Activated T-cell treated with anti-CD3 and anti-CD28 coated beads, Interleukin-2, amount 50 U/mL, for 1 hour (primary cell): ENCODE data around the gene ZNF653.
"Not testable (repeated sequence)": the region's sequence is repeated elsewhere in the genome, so short reads cannot be mapped to it uniquely, and the experiment has no call there.

Experiments used
- DNase-seq: peaks from one replicate; pipeline ENCODE4 v3.0.0-alpha.2; 2020

ZNF653 gene

DNA sequence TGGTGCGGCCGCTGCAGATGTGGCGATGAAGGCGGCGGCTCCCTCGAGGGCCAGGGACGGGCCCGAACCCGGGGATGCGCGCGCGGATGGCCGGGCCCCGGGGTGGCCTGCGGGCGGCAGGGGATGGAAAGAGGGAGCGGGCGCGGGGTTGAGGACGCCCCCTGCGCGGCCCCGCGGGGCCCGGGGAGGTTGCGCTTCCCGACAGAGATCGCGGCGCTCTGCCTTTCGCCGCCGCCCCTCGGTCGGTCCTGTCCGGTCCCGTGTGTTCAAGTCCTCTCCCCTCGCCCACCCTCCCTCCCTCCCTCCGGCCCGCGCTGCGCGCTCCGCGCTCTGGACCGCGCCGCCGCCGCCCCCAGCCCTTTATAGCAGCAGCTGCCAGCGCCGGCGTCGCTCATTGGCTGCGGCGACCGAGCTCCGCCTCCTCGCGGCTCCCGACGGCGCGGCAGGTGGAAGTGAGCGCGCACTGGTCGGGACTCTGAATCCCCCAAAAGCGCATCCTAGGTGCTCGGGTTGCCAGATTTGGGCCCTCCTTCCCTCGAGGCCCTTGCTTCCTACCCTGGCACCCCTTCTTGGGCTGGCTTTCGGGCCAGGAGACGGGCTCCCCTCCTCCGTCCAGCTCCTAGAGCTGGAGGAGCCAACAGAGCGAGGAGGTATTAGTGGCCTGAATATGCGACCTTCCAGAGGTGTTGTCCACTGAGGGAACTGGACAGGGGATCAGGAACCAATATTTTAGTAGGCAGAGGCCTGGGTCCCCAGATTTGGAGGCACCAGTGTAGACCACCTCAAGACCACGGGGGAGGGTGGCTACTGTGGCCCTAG is 24.7 kb downstream of the ZNF653 start, which contains the start of gene ELAVL3:
Gene ELAVL3 (minus strand): TSS at position 332 of the 819 bp plus-strand sequence. CDS start 438 bp downstream, outside the sequence.
- peak; percentile 23 for DNase-seq

DNA sequence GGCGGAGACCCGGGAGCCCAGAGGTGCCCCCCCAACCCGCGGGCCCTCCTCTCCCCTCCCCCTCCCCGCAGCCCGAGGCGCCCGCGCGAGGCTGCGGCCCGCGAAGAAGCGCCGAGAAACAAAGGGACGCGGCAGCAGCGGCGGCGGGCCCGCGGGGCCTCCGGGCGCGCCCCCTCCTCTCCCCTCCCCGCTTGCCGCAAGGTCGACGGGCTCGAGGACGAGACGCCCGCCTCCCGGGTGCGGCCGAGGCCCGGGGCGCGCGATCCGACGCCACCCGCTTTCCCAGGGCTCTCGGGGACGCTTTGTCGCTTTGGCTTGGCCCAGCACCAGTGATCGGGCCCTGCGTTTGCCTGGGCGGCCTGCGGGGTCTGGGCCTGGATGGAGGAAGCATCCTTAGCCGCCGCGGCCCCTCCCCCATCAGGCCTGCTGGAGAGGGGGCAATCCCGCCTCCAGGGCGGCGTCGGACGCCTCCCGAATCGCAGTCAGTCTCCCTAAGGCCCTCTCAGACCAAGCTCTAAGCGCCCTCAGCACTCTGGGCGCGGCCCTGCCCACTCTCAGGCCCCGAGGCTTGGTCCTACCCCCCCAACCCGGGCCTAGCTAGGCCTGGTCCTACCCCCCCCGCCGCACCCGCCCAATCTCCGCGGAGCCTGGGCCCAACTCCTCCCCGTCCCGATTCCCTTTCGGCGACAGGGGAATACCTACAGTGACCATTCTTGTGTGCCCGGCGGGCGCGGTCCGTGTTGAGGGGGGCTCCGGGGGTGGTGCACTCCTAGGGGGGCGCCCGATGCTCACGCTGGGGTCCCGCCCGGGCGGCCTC is 25.5 kb downstream of the ZNF653 start:
- peak; percentile 23 for DNase-seq

DNA sequence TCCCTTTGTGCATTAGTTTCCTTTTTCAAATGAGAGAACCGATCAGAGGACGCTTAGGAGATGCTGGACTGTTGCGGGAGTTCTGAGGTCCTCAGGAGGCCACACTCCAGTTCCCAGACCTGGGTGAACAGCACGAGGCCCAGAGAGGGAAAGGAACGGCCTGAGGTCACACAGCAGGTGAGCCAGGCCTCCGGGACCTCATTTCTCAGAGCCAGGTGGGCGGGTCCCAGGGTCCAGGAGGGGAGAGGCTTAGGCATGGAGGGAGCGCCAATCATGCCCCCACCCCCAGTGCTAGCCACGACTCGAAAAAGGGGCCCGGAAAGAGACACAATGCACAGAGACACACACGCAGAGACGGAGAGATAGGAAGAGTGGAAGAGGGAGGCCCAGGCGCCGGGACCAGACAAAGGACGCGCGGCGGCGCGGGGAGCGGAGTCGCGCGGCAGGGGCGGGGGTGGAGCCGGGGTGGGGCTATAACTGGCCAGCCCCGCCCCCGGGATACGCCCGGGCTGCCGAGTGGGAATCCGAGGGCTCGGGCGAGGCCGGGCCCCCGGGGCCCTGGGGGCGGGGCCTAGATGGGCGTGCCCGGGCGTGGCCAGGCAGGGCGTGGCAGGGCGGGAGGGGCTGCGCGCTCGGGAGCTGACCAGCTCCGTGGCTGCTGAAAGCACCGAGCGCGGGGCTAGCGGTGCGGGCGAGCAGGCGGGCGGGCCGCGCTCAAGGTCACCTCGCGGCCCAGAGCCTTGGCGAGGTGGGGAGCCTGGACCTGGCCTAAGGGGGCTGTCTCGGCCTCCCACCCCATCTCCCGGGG is 26.3 kb downstream of the ZNF653 start:
- DNase-seq, result no peak

DNA sequence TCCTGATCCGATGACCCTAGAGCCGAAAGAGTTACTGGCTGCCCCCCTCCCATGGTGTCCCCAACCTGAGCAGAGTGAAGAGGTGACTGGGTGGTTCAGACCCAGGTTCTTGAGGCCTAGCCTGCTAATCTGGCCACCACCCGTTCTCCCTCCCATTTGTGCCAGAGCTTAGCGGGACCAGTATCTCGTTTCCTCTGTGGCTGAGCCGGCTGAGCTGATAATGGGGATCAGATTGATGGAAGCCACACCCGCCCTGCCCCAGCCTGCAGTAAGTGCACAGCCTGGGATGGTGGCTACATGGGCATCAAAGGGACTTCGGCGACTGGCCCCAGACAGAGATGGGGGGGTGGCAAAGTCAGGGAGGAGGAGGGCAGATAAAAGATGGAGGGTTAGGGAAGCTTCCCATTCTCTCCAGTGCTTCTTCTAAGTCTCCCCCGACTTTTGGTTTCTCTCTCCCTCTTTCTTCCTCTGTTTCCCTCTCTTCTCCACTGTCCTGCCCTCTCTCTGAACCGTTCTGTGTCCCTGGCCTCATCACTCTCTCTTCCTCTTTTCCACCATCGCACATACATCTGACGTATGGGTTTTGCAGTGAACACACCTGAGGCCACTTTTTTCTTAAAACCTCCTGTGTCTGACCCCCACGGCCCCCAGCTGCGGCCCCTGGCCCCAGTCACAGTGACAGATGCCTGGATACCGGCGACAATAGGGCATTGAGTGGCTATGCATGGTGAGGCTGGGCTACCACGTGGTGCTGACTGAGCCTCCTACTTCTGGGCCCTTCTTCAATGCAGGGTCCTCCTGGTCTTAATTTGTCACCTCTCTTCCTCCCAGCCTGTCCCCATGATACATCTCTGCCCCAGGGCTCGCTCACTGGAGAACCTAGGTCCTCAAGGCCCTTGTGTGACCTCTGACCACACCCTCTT is 27.2 kb downstream of the ZNF653 start:
- no peak for DNase-seq

DNA sequence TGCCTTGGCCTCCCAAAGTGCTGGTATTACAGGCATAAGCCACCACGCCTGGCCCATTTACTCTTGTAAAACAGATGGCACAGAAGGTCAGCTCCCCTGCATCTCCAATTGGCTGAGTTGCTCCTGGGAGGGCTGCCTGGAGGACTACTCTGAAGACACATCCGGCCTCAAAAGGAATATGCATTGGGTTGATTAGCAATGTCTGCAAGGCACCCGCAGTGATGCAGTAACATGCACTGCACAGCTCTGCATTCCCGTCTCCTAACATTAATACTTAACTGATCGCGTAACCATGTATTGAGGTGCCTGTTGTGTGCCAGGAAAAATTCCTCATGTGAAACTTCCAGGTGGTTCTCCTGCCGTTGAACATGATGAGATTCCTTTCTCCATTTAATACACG is 29.8 kb downstream of the ZNF653 start:
- no peak for DNase-seq

DNA sequence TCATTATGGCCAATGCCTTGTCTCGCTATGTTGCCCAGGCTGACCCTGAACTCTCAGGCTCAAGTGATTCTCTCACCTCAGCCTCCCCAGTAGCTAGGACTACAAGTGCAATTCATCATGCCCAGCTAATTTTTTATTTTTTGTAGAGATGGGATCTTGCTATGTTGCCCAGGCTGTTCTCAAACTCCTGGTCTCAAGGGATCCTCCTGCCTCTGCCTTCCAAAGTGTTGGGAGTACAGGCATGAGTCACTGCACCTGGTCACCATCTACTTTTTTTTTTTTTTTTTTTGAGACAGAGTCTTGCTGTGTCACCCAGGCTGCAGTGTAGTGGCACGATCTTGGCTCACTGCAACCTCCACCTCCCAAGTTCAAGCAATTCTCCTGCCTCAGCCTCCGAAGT is 30.3 kb downstream of the ZNF653 start:
- DNase-seq, result not testable (repeated sequence)

DNA sequence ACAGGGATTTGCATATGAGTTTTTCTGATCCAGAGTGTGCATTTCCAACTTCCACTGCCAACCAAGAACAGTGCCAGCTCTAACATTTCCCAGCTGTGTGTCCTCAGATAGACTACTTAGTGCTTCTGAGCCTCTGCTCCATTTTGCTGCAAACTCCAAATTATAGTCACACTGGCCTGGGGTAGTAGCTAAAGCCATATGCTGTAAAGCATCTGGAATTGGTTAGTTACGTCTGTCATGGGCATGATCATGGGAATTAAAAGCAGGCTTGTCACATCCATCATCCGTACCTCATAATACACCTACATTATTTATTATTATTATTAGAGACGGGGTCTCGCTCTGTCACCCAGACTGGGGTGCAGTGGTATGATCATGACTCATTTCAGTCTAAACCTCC is 31.9 kb downstream of the ZNF653 start:
- no peak for DNase-seq

DNA sequence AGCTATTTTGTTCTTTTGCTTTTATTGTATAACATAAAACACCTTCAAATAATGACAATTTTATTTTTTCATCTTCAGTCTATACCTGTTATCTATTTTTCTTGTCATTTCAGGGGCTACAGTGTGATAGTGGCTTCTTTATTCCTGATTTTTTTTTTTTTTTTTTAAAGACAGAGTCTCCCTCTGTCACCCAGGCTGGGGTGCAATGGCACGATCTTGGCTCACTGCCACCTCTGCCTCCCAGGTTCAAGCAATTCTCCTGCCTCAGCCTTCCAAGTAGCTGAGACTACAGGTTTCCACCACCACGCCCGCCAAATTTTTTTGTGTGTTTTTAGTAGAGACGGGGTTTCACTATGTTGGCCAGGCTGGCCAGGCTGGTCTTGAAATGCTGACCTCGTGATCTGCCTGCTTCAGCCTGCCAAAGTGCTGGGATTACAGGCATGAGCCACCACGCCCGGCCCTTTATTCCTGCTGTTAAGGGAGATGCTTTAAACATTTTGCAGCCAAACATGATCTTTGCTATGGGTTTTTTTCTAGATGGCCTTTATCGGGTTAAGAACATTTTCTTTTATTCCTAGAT is 37.3 kb downstream of the ZNF653 start:
- DNase-seq, result not testable (repeated sequence)

DNA sequence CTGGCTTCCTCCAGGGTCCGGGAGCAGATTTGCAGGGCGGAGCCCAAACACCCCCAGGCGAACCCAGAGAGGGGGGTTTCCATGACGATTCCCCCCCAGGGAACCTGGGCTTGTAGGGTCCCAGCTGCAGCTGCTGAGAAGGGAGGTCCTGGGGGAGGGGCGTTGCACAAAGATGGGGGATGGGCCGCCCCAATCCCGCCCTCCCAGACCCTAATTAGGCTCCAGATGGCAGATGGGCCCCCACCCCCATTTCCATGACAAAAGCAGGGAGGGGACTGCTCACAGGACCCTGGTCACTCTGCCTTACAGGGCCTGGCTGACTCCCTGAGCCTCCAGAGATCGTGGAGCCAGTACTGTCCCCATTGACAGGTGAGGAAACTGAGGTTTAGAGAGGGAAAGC is 40.0 kb downstream of the ZNF653 start:
- no peak for DNase-seq

DNA sequence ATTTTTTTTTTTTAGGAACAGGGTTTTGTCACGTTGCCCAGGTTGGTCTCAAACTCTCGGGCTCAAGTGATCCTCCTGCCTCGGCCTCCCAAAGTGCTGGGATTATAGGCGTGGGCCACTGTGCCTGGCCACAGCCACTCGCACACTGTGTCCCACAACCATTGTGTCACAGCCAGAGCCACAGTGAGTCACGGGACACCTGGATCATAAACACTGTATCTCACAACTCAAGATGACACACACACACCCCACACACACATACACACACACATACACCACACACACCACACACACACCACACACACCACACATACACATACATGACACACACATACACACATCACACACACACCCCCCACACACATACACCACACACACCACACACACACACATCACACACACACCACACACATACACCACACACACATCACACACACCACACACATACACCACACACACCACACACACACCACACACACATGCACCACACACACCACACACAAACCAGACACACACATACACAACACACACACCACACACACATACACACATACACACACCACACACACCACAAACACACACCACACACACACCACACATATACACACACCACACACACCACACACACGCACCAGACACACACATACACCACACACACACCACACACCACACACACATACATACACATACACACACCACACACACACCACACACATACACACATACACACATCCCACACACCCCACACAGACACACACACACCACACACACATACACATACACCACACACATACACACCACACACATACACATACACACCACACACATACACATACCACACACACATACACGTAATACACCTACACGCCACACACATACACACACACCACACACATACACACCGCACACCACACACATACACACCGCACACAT is 41.0 kb downstream of the ZNF653 start:
- DNase-seq, result no peak

DNA sequence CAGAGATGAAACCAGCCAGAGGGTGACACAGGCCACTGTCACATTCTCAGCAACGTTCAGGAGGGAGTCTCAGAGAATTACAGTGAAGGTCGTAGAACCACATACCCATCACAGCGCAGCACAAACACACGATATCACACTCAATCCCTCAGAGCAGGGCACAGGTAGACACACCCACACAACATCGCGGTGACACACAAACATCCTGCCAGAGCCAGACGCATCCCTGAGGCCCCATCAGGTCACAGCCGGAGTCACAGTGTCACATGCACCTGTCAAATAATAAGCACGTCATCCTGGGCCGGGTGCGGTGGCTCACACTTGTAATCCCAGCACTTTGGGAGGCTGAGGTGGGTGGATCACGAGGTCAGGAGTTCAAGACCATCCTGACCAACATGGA is 42.2 kb downstream of the ZNF653 start:
- DNase-seq, result no peak

DNA sequence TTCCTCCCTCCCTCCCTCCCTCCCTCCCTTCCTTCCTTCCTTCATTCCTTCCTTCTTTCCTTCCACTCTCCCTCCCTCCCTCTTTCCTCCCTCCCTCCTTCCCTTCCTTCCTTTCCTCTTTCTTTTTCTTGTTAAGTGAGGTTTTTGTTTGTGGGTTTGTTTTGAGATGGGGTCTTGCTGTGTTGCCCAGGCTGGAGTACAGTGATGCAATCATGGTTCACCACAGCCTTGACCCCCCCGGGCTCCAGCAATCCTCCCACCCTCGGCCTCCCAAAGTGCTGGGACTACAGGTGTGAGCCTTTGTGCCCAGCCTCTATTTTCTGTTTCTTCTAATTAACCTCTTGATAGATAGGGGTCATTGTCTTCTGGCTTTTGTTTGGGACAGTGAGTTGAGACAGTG is 44.2 kb downstream of the ZNF653 start:
- no peak for DNase-seq

DNA sequence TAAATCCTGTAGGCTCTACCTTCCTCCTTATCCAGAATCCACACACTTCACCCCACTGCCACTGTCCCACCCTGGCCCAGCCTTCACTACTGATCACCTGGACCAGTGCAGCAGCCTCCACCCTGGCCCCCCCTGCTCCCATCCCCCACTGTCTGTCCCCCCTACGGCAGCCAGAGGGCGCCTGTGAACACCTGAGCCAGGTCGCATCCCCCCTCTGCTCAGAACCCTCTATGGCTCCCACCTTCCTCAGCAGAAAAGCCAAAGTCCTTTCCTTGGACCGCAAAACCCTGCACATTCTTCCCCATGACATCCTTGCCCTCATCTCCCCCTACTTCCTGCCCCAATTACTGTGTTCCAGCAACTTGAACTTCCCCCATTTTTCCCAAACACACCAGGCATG is 45.4 kb downstream of the ZNF653 start:
- no peak for DNase-seq

DNA sequence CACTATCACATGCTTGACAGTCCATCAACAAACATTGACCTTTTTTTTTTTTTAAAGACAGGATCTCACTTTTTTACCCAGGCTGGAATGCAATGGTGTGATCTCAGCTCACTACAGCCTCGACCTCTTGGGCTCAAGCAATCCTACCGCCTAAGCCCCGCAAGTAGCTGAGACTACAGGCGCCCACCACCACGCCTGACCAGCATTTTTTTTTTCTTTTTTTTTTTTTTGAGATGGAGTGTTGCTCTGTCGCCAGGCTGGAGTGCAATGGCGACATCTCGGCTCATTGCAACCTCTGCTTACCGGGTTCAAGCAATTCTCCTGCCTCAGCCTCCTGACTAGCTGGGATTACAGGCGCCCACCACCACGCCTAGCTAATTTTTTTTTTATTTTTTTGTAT is 46.7 kb downstream of the ZNF653 start:
- not testable (repeated sequence) for DNase-seq

DNA sequence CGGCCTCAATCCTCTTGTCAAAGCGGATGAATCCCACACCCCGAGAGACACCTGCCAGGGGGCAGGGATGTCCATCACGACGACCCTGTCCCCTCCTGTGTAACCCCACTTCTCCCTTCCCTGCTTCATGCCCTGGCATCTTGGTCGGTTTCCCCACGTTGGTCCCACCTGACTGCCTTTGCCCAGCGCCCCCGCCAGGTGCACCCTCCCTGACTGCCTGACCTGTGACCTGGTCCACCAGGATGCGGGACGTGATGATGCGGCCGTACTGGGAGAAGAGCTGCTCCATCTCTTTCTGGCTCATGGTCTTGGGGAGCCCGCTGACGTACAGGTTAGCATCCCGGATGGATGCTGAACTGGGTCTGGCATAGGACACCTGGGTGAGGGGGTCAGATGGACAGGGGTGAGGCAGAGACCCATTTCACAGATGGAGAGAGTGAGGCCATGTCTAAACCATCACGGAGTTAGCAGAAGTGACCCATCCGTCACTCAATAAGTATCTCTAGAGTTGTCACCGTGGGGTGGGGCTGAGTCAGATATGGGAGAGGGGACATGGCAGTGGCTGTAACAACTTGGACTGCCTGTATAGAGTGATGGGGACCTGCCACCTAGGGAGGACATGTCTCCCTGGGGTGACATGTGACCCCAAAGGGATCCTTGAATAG is 47.3 kb downstream of the ZNF653 start:
- no peak for DNase-seq

DNA sequence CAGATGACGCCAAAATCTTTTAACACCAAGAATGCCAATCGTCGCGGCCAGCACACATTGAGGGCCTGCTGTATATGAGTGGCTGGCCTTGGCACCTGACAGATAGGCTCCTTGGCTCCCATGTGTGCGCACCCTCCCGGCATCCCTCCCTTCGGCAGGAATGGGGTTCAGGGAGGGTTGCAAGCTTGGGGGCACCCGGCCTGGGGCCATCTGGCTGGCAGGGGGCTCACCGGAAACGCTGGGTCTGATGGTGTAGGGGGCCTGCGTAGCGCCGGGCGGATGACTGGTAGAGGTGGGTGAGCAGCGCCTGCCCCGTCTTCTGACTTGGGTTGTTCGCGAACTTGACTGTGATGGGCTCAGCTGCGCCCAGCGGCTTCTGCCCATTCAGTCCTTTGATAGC is 47.8 kb downstream of the ZNF653 start:
- DNase-seq, result no peak

DNA sequence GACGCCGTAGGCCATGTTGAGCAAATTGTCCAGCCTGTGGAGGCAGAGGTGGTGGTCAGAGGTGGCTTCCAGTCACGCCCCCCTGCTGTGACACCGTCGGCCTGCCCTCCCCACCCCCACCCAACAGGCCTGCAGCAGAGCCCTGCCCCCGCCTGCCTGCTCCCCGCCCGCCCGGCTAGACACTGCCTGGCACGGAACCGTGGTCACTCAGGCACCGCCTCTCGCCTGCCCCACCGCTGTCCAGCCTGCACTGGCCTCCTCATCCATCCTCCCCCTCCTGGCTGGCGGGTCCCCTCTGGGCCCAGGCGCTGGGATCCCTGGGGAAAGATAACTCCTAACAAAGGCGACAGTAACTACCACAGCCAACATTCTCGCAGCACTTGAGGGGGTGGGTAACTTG is 48.5 kb downstream of the ZNF653 start:
- no peak for DNase-seq

DNA sequence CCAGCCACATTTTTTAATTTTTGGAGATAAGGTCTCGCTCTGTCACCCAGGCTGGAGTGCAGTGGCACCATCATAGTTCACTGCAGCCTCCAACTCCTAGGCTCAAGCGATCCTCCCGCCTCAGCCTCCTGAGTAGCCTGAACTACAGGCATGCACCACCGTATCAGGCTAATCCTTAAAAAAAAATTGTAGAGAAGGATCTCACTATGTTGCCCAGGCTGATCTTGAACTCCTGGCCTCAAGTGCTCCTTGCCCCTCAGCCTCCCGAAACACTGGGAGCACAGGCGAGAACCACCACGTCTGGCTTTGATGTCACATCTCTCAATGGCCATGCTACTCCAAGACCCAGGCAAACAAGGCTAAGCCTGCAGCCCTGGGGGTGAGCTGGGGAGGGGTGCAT is 49.0 kb downstream of the ZNF653 start:
- no peak for DNase-seq

DNA sequence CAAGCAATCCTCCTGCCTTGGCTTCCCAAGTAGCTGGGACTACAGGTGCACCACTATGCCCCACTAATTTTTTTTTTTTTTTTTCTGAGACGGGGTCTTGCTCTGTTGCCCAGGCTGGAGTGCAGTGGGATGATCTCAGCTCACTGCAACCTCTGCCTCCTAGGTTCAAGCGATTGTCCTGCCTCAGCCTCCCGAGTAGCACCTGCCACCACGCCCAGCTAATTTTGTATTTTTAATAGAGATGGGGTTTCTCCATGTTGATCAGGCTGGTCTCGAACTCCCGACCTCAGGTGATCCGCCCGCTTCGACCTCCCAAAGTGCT is 50.4 kb downstream of the ZNF653 start:
- DNase-seq, result not testable (repeated sequence)
